Stimulated activated naive CD4-positive, alpha-beta T cell (primary cell): ENCODE results near the gene ASTN2.

Experiments
- DNase-seq, 6 experiments: peaks; one replicate each; lab custom pipeline; 2025; lab: John Stamatoyannopoulos, UW

ASTN2 gene

GRCh38 chr9:117415358-117415914 is 579 bp upstream of the ASTN2 start:
- no peak for DNase-seq

DNA sequence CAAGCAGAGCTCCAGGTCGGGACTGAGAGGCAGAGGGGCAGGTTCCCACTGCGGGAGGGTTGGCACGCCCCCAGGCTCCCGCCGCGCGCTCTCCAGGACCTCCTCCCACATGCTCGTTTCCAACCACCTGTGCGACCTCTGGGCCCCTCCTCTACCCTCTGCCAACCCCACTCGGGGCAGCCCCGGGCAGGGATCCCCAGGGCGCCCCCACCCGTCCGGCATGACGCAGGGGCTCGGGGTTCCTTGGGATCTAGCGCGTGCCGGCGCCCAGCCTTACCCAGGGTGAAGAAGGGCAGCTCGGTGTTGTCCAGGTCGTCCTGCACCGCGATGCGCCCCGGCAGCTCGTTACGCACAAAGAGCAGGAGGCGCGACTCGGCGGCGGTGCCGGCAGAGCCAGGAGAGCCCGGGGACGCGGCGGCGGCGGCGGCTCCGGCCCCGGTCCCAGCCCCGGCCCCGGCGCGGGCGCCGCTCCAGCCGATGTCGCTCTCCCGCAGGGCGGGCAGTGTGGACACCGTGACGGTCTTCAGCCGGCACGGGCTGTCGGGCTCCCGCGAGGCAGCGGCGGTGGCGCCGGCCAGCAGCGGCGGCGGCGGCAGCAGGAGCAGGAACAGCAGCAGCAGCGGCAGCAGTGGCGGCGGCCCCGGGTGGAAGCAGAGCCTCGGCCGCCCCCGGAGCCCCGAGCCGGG is 494 bp downstream of the ASTN2 start:
- no peak for DNase-seq

- DNase-seq, result no peak
Observed at GRCh38 chr9:117413346-117414219, 1.3 kb downstream of the ASTN2 start.

DNA sequence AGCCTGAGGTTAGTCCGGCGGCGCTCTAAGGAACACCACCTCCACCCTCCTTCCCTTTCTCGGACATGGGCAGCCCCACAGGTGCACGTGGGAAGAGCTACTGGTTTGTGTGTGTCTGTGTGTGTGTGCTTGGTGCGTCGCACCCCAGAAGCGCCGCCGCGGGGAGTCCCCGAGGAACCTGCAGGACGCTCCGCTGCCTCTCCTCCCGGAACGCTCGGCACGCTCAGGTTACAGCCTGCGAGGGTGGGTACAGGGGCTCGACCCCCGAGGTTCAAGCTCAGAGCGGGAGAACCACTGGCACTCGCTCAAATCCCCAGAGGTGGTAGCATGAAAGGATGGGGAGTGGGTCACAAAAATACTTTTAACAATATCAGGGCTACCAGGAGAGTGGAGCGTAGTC is 2.0 kb downstream of the ASTN2 start:
- no peak for DNase-seq

DNA sequence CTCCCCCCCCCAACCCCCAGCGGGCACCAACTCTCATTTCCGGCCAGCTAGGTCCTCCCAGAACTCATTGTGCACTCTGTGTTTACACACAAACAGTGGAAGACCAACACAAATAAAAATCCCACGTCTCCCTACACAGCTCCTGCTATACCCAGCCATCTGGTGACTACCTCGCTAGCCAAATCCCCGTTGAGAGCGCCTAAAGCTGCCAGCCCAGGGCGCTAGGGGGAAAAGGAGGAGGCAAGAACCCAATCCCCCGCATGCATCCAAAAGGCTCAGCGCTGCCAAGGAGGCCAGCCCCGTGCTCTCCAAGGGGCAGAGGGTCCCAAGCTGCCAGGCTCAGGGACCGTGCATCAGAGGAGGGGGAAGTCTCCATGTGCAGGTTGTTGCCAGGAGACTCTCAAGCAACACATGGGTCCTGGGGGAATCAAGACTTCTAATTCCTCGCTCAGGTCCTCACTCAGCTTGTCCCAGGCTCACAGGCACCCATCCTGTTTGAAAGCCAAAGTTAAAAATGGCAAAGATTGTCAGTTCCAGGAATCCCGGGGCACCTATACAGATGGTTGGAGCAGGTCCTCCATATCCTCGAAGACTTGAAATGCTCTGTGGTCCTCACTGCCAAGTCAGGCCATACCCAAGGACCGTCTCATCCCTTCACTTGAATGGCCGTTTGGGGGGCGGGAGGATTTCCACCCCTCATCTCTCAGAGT is 2.7 kb downstream of the ASTN2 start:
- no peak for DNase-seq

DNA sequence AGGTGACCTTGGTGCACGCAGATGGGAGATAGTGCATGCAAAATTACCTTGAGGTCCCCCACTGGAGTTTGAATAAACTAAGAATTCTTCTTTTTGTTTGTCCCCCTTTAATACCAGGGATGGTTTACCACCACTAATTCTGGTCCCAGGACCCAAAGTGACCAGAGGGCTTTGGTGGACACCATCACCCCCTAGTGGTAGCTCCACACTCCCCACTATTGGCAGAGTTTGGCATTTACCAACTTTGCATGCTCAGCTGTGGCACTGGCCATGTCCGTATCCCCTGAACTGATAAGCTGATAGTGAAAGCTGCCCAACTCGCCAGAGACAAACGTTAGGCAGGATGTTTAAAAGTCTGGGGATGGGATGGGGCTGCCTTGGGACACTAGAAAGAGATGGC is 3.3 kb downstream of the ASTN2 start:
- no peak for DNase-seq

- DNase-seq, result no peak
Observed at GRCh38 chr9:117409321-117409720, 5.5 kb downstream of the ASTN2 start.

DNA sequence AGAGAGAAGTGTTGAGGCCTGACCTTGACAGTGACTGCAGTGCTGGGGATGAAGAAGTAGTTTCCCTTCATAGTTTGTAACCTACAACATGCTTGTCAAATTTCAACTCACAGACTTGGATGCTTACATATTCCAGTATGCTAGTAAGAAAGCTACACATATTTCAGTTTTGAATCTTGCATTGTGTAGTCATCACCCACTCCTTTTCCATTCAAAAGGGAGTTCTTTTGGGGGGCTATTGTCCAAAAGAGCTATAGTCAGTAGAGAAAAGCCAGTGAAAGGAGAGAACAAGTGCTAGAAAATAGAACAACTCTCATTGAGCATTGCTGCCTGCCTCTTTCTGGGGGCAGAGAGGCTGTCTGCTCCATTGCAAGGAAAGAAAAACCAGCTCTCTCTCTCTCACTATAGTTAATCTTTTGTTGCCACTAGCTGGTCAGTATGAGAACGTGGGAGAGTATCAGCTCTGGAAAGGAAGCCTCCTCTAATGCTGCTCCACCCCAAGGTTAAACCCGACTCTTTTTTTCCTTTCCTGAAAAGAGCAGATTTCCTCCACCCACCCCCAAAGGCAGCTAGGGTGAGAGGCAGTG is 7.3 kb downstream of the ASTN2 start:
- no peak for DNase-seq

GRCh38 chr9:117405950-117406705 is 8.7 kb downstream of the ASTN2 start:
- DNase-seq, result no peak

DNA sequence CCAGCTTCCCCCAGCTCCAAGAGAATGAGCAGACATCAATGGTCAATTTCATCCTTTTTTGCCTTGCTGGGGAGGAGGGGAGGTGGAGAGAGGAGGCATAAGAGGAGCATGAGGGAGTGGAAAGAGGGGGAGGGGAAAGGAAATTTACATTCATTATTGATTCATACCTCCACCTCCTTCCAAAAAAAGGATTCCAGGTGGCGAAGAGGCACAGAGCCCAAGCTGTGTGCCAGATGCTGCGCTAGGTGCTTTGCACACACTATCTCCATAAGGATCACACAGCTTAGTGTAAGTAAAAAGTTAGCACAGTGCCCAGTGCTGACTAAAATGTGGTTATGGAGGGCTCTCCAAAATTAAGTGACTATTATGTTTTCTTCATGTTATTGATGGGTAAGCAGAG is 11.0 kb downstream of the ASTN2 start:
- DNase-seq, result no peak

DNA sequence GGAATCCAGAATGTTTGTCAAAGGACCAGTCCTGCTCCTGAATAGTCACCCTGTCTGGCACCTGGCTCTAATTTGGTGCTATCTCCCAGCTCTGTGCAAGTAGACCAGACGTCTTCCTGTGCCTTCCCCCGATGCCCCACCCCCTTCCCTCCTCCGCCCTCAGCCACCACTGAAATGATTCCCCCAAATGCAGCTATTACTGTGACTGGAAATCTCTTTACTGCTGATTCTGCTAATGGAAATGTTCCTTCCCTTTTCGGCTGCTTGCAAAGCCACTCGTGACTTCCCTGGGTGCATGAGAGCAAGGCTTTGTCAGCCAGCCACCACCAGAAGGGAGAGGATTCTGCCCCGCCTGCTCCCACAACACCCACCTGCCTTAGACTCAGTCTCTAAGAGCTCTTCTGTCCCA is 11.4 kb downstream of the ASTN2 start:
- no peak for DNase-seq

DNA sequence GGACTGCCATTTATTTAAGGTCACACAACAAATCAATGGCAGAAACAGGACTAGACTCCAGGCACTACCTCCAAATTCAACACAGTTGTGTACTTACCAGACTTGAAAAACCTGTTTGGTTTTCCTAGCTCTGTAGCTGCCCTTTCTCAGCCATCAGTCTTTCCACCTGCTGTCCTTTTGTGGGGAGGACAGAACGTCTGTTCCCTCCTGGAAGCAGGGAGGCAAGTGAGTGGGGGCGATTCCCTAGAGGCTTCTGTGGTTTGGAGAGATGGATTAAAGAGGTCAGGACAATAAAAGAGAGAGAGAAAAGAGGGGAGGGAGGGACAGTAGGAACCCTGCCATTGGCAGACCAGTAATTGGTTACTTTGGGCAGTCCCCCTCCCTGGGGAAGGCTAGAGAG is 14.7 kb downstream of the ASTN2 start:
- DNase-seq, result no peak

DNA sequence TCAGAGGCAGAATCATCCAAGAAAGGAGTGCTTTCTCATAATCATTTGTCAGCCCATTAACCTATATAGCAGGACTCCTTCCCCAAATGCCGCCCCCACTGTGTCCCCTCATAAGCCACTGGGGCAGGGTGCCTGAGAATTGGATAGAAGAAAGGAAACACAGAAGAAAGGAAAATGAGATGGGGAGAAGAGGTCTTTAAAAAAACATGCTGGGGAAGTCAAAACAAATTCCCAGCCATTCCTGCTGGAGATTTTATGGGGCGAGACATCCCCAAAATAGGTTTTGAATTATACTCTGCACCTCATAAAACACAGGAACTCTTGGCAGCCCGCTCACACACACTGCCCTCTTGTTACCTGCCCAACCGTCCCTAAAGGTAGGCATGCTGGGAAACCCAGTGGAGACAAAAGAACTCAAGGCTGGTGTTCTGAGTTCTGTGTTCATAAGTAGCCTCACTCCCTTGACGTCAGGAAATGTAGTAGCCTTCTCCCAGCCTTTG is 19.7 kb downstream of the ASTN2 start:
- no peak for DNase-seq

DNA sequence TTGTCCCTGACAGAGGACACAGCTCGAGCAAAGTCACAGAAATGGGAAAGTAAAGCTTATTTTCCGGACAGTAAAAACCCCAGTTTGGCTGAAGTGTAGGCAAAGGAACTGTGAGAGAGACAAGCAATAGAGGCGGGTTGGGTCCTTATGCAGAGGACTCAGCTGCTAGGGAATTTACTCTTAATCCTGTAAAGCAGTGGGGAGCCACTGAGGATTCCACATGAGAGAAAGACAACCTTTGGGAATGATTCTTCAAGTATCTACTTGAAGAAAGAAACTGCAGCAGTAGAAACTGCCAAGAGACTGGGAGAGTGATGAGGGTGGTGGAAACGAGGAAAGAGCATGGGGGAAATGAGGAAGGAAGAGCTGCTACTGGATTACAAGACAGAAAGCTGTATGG is 20.2 kb downstream of the ASTN2 start:
- DNase-seq, result no peak

GRCh38 chr9:117392992-117393391 is 21.9 kb downstream of the ASTN2 start:
- DNase-seq, result no peak

GRCh38 chr9:117387422-117387821 is 27.4 kb downstream of the ASTN2 start:
- DNase-seq, result no peak

- no peak for DNase-seq
Observed at GRCh38 chr9:117379341-117379740, 35.5 kb downstream of the ASTN2 start.

GRCh38 chr9:117377046-117377445 is 37.8 kb downstream of the ASTN2 start:
- DNase-seq, result no peak

DNA sequence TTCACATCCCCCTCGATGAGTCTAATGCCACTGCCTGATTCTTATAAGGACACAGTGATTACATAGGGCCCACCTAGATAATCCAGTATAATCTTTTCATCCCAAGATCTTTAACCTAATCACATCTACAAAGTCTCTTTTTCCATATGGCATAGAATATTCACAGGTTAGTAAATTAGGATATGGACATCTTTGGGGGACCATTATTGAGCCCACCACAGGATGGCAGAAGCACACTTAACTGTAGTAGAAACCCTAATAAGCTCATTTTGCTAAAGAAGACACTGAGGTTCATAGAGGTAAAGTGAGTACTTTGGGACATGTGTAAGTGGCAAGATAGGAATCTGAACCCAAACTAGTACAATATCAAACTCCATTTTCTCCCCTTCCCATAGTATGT is 38.9 kb downstream of the ASTN2 start:
- no peak for DNase-seq

DNA sequence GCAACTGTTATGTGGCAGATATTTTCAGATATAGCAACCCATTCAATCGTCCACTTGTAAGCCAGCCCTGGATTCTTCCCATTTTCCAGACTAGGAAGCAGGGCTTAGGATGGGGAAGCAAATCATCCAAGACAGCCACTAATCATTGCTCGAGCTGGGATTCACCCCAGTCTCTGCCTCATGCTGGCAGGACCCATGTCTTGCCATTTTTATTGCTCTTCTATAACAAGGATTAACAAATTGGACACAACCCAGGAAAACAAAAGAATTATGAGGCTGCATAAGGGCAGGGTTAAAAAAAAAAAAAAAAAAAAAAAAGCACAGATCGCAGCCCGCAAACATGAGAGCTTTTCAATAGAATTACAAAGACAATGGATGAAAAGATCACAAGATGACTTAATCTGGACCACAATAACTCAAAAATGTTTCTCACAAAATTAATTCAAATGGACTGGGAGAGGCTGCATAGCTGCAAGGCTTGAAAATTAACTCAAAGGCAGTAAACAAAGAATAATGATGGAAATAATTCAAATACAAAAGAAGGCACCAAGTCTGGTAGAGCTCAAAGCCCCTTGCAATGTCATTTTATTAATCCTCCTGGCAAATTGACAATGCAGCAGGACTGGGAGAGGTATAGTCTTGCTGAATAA is 40.7 kb downstream of the ASTN2 start:
- no peak for DNase-seq
